ENCODE data around the gene JMJD1C. TPM values are rescaled to one million over a fixed set of nuclear protein-coding genes. Genes with fewer than 3 reads are reported as not detected.

The JMJD1C gene
- total RNA-seq, 6 experiments from 2014 or later: 29.0 to 36.7 (median 32.8) TPM

DNA sequence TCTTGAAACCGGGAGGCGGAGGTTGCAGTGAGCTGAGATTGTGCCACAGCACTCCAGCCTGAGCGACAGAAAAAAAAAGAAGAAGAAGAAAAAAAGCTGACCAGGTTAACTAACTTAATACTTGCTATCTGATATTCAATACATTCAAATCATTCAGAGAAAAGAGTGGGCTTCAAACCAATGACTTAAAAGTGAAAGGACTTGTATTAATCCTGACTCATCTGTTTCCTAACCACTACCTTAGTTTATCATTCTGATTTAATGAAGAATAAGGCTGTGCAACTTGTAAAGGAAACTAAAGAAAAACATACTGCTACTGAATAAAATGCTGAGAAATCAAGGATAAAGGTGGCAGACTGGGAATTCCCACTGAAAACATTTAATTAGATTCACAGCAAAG is 204.3 kb downstream of the JMJD1C start:
- no peaks in the 10 kb centered on the region for H3K9me3 Mint-ChIP-seq
- H3K27ac Mint-ChIP-seq: no peak overlapping the region
- peaks cover 62% of the 10 kb centered on the region for H3K4me1 Mint-ChIP-seq (ENCODE audit: low read depth)
- H3K27me3 Mint-ChIP-seq (ENCODE audit: insufficient read depth): peaks cover 5% of the 10 kb centered on the region
- H3K4me3 Mint-ChIP-seq: no peak overlapping the region
- TF ChIP-seq CTCF (IDR thresholded peaks at IDR 0.05): no peak
- DNase-seq: no peak
- peaks cover 11% of the 10 kb centered on the region for H3K36me3 Mint-ChIP-seq (ENCODE audit: low read depth)

DNA sequence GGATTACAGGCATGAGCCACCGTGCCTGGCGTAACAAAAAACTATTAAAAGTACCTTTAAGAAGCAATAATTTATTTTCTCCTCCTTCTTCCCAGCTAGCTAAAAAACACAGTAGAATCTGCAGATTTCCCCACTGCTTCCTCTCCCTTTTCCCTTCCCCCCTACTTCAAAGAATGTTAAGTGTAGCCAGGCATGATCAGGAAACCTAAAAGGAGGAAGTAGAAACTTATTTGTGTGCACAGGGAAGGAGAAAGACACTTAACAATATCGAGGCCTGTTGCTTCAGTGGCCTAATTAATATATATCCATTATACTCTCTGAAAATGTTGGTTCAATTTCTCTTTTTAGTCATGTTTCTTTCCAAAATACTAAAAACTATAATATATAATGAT is 204.9 kb downstream of the JMJD1C start:
- Mint-ChIP-seq H3K4me1 (ENCODE audit: low read depth) (peaks cover 69% of the 10 kb centered on the region), H3K27ac (no peak overlapping the region; the same call in 1 of the 2 replicates)

DNA sequence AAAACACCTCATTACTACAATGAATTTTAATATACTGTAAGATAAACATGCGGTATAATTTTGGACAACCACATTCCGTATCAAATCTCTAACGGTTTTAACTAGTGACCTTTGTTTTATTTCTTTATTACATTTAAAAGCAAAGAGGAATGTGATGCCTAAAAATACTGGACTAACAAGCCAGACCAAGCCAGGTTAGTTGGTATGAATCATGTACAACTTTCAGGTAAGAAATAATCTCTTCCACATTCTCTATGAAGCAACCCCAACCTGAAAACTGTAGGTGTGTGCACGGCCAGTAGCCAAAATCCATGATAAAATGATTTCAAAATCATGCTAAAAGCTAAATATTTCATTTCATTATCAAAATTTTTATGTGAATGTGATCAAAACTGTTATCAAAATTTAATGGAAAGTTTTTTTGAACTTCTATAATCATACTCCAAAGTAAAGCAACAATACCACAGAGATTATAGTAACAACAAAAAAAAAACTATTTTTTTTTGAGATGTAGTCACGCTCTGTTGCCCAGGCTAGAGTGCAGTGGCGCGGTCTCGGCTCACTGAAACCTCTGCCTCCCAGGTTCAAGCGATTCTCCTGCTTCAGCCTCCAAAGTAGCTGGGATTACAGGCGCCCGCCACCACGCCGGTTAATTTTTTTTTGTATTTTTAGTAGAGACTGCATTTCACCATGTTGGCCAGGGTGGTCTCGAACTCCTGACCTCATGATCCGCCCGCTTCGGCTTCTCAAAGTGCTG is 205.5 kb downstream of the JMJD1C start:
- H3K9me3 Mint-ChIP-seq: no peaks in the 10 kb centered on the region
- peaks cover 67% of the 10 kb centered on the region for H3K4me1 Mint-ChIP-seq (ENCODE audit: low read depth)
- H3K27me3 Mint-ChIP-seq (ENCODE audit: insufficient read depth): peaks cover 2% of the 10 kb centered on the region

More for the DNA sequence above, 204.9 kb downstream of the JMJD1C start:
- no peak for TF ChIP-seq CTCF (IDR thresholded peaks at IDR 0.05)
- DNase-seq: no peak
- H3K36me3 Mint-ChIP-seq (ENCODE audit: low read depth): peaks cover 11% of the 10 kb centered on the region
- H3K27me3 Mint-ChIP-seq (ENCODE audit: insufficient read depth): peaks cover 5% of the 10 kb centered on the region
- H3K4me3 Mint-ChIP-seq: no peak overlapping the region
- no peaks in the 10 kb centered on the region for H3K9me3 Mint-ChIP-seq

GRCh38 chr10:63258920-63259678 is 206.7 kb downstream of the JMJD1C start:
- TF ChIP-seq CTCF (IDR thresholded peaks at IDR 0.05): no peak
- H3K27ac Mint-ChIP-seq: no peak overlapping the region

More for the DNA sequence above, 205.5 kb downstream of the JMJD1C start:
- no peak for DNase-seq
- TF ChIP-seq CTCF (IDR thresholded peaks at IDR 0.05): no peak
- Mint-ChIP-seq H3K36me3 (ENCODE audit: low read depth) (peaks cover 11% of the 10 kb centered on the region), H3K4me3 (no peak overlapping the region), H3K27ac (no peak overlapping the region; the same call in 1 of the 2 replicates)

DNA sequence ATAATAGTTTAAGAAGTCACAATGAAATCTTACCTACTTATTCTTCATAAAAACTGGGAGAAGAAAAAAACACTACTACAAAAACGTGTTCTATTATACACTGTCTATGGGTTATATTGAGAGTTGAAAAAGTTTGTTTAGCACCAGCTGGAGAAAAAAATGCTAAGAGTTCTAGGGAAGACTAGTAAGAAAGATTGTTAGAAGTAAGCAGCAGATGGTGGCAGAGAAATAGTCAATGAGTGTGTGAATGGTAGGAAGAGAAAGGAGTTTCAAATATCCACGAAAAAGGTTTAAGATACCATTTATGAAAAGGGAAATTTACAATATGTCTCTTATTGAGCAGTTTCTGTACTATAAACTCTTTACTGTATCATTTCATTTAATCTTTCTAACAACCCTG is 208.0 kb downstream of the JMJD1C start:
- TF ChIP-seq CTCF (IDR thresholded peaks at IDR 0.05): no peak
- DNase-seq: no peak
- Mint-ChIP-seq H3K4me3 (no peak overlapping the region), H3K4me1 (ENCODE audit: low read depth) (peaks cover 58% of the 10 kb centered on the region), H3K36me3 (ENCODE audit: low read depth) (peaks cover 19% of the 10 kb centered on the region), H3K27me3 (ENCODE audit: insufficient read depth) (no peaks in the 10 kb centered on the region; the same call in none of the 2 replicates), H3K9me3 (no peaks in the 10 kb centered on the region), H3K27ac (peak overlapping the region; percentile 11; the same call in 1 of the 2 replicates)

More at GRCh38 chr10:63258920-63259678, 206.7 kb downstream of the JMJD1C start:
- H3K27me3 Mint-ChIP-seq (ENCODE audit: insufficient read depth): no peaks in the 10 kb centered on the region; the same call in none of the 2 replicates
- H3K36me3 Mint-ChIP-seq (ENCODE audit: low read depth): peaks cover 12% of the 10 kb centered on the region
- no peak overlapping the region for H3K4me3 Mint-ChIP-seq
- H3K9me3 Mint-ChIP-seq: no peaks in the 10 kb centered on the region
- DNase-seq: no peak
- peaks cover 59% of the 10 kb centered on the region for H3K4me1 Mint-ChIP-seq (ENCODE audit: low read depth)
